ENCODE data around the gene MMP3. TPM values are rescaled to one million over a fixed set of nuclear protein-coding genes. Genes with fewer than 3 reads are reported as not detected.

Gene MMP3
- total RNA-seq, 2 experiments from 2014 or later, result not detected

DNA sequence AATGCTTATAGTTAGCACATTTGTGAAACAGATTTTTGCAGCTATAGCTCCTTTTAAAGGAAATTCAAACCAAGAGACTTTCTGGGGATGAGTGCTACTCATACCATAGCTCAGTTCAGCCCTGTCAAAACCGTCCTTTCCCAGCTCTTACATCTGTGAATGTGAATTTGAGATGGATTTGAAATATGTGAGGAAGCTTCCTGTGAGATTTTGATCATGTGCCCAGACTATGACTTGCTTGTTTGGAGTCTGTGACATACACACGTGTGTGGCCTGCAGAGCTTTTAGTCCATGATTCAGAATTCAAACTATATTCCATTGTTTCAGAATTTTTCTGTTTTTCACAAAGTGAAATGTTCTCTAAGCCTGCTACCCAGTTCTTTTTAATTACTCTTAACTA lies 41.1 kb downstream of the MMP3 start:
- H3K4me1 Mint-ChIP-seq, result no peaks in the 10 kb centered on the region
- peaks cover 10% of the 10 kb centered on the region for H3K27me3 Mint-ChIP-seq
- H3K36me3 Mint-ChIP-seq (ENCODE audit: low read depth), result no peaks in the 10 kb centered on the region
- H3K4me3 Mint-ChIP-seq, result no peak overlapping the region
- CTCF ChIA-PET, result interaction anchor here (0.7 to 0.8 kb wide), 2 partner anchors 19 to 135 kb away, joined by 3 read pairs; no protein-coding TSS in a partner anchor
- intact Hi-C loops (cut with DNase I, micrococcal nuclease), result no loop called here
- POLR2A ChIA-PET, result no interaction called here
- no peak for ATAC-seq
- H3K27ac Mint-ChIP-seq, result no peak overlapping the region
- H3K9me3 Mint-ChIP-seq (ENCODE audit: low read depth), result no peaks in the 10 kb centered on the region
- DNase-seq, result no peak

DNA sequence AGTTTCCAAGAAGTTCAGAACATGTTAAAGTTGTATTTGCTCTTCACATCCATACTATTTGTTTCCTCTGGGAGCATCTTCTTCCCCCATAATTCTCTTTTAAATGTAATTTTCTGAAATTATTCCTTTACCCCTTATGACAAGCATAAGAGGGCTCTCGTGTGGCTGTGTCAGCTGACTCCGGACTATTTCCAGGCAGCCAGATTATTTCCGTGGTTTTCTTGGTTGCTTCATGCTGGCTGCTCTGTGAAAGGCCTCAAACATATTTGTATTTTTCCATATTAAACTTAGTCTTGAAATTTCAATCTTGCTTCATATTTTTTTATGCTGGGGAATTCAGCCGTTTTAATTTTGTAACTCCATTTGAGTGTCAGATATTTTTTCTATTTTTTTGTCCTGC lies 42.6 kb downstream of the MMP3 start:
- Mint-ChIP-seq H3K4me1 (no peaks in the 10 kb centered on the region), H3K9me3 (ENCODE audit: low read depth) (no peaks in the 10 kb centered on the region), H3K36me3 (ENCODE audit: low read depth) (no peaks in the 10 kb centered on the region), H3K27me3 (peaks cover 10% of the 10 kb centered on the region), H3K27ac (no peak overlapping the region), H3K4me3 (no peak overlapping the region)
- ATAC-seq (no peak), DNase-seq (no peak)
- CTCF ChIA-PET, result no interaction called here
- POLR2A ChIA-PET, result no interaction called here
- intact Hi-C loops (cut with DNase I, micrococcal nuclease), result no loop called here

GRCh38 chr11:102799681-102800340 lies 43.6 kb downstream of the MMP3 start:
- Mint-ChIP-seq H3K27ac (no peak overlapping the region), H3K36me3 (ENCODE audit: low read depth) (no peaks in the 10 kb centered on the region), H3K4me3 (no peak overlapping the region), H3K27me3 (peaks cover 10% of the 10 kb centered on the region), H3K4me1 (no peaks in the 10 kb centered on the region), H3K9me3 (ENCODE audit: low read depth) (no peaks in the 10 kb centered on the region)
- ChIA-PET POLR2A (no interaction called here), CTCF (interaction anchor here (1.2 kb wide), 1 partner anchor 11 kb away, joined by 3 read pairs; no protein-coding TSS in a partner anchor)
- intact Hi-C loops (cut with DNase I, micrococcal nuclease), result no loop called here
- DNase-seq (no peak), ATAC-seq (no peak)

DNA sequence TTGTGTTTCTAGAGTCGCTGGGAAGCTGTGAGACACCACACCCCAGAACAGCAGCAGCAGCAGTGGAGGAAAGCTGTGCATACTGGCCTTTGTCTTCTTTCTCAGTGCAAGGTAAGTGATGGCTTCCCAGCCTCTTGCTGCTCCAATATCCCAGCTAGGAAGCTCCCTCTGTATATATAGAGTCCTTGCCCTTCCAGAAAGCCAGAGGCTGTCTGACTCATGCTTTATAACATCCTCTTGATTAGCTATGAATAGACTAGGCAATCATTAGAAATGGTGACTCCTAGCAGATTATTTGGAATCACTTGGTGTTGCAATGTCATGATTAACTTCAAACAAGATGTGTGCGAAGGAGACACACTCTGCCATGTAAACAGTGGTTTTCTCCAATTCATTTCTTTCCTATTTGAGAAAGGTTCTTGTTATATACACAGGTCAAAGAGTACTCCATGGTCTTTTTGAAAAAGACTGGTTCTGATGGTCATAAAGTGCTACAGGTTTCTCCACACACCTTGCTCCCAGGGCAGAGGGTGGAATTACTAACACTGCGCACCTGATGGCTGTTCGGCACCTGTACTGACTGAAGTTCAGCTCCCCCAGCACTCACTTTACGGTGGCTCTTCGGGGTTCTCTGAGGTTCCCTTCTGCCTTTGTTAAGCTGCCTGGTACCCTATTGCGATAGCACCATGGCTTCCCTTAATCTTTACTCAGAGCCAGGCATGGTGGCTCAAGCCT lies 45.2 kb downstream of the MMP3 start, which contains the start of gene MMP1:
MMP1 (minus strand) TSS at position 149 of the 735 bp plus-strand sequence; CDS start at position 81, 68 bp downstream.
- ChIA-PET CTCF (no interaction called here), POLR2A (interaction anchor here (0.7 kb wide), 1 partner anchor 55 kb away, joined by 9 read pairs; no protein-coding TSS in a partner anchor)
- no peak for ATAC-seq
- Mint-ChIP-seq H3K36me3 (ENCODE audit: low read depth) (no peaks in the 10 kb centered on the region), H3K9me3 (ENCODE audit: low read depth) (no peaks in the 10 kb centered on the region), H3K27ac (no peak within 1 kb of the TSS), H3K4me1 (no peaks in the 10 kb centered on the region), H3K27me3 (no peaks in the 10 kb centered on the region), H3K4me3 (no peak within 1 kb of the TSS)
- no peak for DNase-seq
- intact Hi-C loops (cut with DNase I, micrococcal nuclease), result no loop called here

DNA sequence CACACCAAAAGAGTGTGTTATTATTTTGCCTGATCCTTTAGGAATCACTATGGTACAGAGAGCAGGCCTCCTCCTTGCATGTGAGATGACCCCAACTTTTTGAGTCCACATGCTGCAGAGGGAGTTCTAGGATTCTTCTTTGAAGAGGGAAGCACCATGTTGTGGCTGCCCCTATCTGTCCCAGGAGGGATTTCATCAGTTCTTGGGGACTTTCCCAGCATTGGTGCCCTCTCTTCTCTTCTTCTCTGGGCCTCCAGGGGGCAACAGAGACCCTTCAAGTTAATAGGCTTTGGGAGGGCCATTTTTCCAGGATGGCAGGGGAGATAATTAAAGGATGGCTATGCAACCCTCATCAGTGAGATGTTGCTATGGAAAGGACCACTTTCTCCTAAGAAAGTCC lies 49.0 kb downstream of the MMP3 start:
- ChIA-PET CTCF (interaction anchor here (0.7 to 1.1 kb wide), 3 partner anchors 10 to 147 kb away, joined by 3 to 4 read pairs (median 4); no protein-coding TSS in a partner anchor), POLR2A (no interaction called here)
- DNase-seq (peak; percentile 41), ATAC-seq (peak; percentile 87)
- Mint-ChIP-seq H3K9me3 (ENCODE audit: low read depth) (no peaks in the 10 kb centered on the region), H3K27me3 (peaks cover 4% of the 10 kb centered on the region), H3K36me3 (ENCODE audit: low read depth) (no peaks in the 10 kb centered on the region), H3K4me1 (no peaks in the 10 kb centered on the region), H3K4me3 (no peak overlapping the region), H3K27ac (no peak overlapping the region)
- intact Hi-C loops (cut with DNase I, micrococcal nuclease), result loop anchor here in 1 of 2 experiments (2.0 kb wide), 1 partner anchor 146 kb away; no protein-coding TSS in a partner anchor

GRCh38 chr11:102793677-102794290 lies 49.6 kb downstream of the MMP3 start:
- H3K4me1 Mint-ChIP-seq, result no peaks in the 10 kb centered on the region
- CTCF ChIA-PET, result no interaction called here
- no peaks in the 10 kb centered on the region for H3K36me3 Mint-ChIP-seq (ENCODE audit: low read depth)
- intact Hi-C loops (cut with DNase I, micrococcal nuclease), result loop anchor here in 1 of 2 experiments (2.0 kb wide), 1 partner anchor 147 kb away; no protein-coding TSS in a partner anchor
- H3K9me3 Mint-ChIP-seq (ENCODE audit: low read depth), result no peaks in the 10 kb centered on the region
- ATAC-seq (no peak), DNase-seq (no peak)
- H3K27ac Mint-ChIP-seq, result no peak overlapping the region
- peaks cover 4% of the 10 kb centered on the region for H3K27me3 Mint-ChIP-seq
- H3K4me3 Mint-ChIP-seq, result no peak overlapping the region
- POLR2A ChIA-PET, result no interaction called here

DNA sequence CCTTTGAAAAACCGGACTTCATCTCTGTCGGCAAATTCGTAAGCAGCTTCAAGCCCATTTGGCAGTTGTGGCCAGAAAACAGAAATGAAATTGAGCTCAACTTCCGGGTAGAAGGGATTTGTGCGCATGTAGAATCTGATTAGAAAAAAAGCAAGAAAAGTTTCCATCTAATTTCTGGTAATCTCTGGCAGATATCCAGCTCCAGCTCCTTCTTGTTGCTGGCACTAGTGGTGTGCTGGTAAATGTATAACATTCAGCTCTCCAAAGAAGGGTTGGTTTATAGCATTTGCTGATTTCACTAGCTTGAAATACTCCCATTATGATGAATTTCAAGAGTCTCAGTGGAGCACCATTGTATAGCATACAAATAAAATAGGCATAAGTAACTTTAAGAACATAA lies 50.8 kb downstream of the MMP3 start:
- no peaks in the 10 kb centered on the region for H3K4me1 Mint-ChIP-seq
- CTCF ChIA-PET, result interaction anchor here (0.6 to 1.5 kb wide), 2 partner anchors 9 to 51 kb away, joined by 3 to 6 read pairs; no protein-coding TSS in a partner anchor

DNA sequence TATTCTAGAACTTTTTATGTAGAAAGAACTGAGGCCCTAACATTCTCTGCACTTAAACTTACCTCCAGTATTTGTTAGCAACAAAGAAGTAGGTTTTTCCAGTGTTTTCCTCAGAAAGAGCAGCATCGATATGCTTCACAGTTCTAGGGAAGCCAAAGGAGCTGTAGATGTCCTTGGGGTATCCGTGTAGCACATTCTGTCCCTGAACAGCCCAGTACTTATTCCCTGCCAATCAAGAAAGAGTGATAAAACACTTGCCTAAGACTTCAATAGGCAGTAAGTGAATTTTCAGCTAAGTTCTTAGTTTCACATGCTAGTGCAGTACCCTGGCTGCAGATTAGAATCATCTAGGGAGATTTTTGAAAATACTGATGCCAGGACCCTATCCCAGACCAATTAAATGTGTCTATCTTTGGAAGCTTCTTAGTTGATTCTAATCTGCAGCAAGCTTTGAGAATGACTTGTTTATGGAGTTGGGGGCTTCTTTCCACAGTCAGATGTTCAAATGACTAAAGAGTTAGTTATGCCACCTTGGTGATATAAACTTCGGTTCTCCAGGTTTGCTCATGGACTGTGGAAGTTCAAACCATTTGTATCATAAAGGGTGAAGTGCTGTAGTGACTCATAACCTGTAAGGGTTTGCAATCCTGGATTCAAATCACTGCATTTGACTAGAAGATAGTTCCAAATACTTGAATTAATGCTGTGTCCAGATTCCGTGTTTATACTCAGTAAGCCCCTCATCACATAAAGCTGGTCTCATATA lies 52.0 kb downstream of the MMP3 start:
- no peaks in the 10 kb centered on the region for H3K4me1 Mint-ChIP-seq
- no peaks in the 10 kb centered on the region for H3K9me3 Mint-ChIP-seq (ENCODE audit: low read depth)
- intact Hi-C loops (cut with DNase I, micrococcal nuclease), result no loop called here
- CTCF ChIA-PET, result interaction anchor here (0.5 kb wide), 1 partner anchor 24 kb away, joined by 3 read pairs; no protein-coding TSS in a partner anchor
- no peaks in the 10 kb centered on the region for H3K36me3 Mint-ChIP-seq (ENCODE audit: low read depth)
- no peak overlapping the region for H3K4me3 Mint-ChIP-seq
- peaks cover 4% of the 10 kb centered on the region for H3K27me3 Mint-ChIP-seq
- DNase-seq (no peak), ATAC-seq (no peak)
- POLR2A ChIA-PET, result no interaction called here
- H3K27ac Mint-ChIP-seq, result no peak overlapping the region

More for the DNA sequence above, 50.8 kb downstream of the MMP3 start:
- no peak for ATAC-seq
- no peak for DNase-seq
- H3K4me3 Mint-ChIP-seq, result no peak overlapping the region
- H3K36me3 Mint-ChIP-seq (ENCODE audit: low read depth), result no peaks in the 10 kb centered on the region
- no peaks in the 10 kb centered on the region for H3K9me3 Mint-ChIP-seq (ENCODE audit: low read depth)
- peaks cover 4% of the 10 kb centered on the region for H3K27me3 Mint-ChIP-seq
- POLR2A ChIA-PET, result no interaction called here
- H3K27ac Mint-ChIP-seq, result no peak overlapping the region
- intact Hi-C loops (cut with DNase I, micrococcal nuclease), result no loop called here

DNA sequence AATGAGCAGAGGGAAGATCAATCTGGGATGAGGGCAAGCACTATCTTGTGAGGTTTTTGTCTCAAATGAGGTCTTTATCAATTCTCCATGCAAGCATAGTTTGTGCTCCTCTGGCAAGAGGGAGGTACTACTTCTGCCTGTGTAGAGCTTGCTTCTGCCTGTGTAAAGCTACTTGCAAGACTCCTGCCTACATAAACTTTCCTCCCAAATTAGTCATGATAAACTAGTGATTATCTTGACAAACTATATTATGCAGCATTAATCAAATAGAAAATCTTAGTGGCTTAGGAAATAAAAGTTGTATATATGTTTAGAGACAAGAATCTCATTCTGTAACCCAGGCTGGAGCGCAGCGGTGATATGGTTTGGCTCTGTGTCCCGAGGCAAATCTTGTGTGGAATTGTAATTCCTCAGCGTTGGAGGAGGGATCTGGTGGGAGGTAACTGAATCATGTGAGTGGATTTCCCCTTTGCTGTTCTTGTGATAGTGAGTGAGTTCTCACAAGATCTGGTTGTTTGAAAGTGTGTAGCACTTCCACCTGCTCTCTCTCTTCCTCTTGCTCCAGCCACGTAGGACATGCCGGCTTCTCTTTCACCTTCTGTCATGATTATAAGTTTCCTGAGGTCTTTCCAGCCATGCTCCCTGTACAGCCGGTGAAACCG lies 54.9 kb downstream of the MMP3 start:
- ATAC-seq (no peak), DNase-seq (no peak)
- no peaks in the 10 kb centered on the region for H3K9me3 Mint-ChIP-seq (ENCODE audit: low read depth)
- ChIA-PET POLR2A (no interaction called here), CTCF (no interaction called here)
- H3K4me1 Mint-ChIP-seq, result no peaks in the 10 kb centered on the region
- intact Hi-C loops (cut with DNase I, micrococcal nuclease), result no loop called here
- H3K27me3 Mint-ChIP-seq, result peaks cover 7% of the 10 kb centered on the region
- no peak overlapping the region for H3K27ac Mint-ChIP-seq
- no peaks in the 10 kb centered on the region for H3K36me3 Mint-ChIP-seq (ENCODE audit: low read depth)
- no peak overlapping the region for H3K4me3 Mint-ChIP-seq

Data from activated CD4-positive, alpha-beta T cell treated with anti-CD3 and anti-CD28 coated beads for 36 hours (primary cell).